GM19238 (cell line): ENCODE data around the gene TMEM213.
"Not testable (repeated sequence)": the region's sequence is repeated elsewhere in the genome, so short reads cannot be mapped to it uniquely, and the experiment has no call there.

Experiments used
- DNase-seq: peaks from one replicate; pipeline ENCODE4 v3.0.0; 2011; ENCODE audit warnings: low spot score; ENCODE audit not compliant: insufficient read length

TMEM213 gene

DNA sequence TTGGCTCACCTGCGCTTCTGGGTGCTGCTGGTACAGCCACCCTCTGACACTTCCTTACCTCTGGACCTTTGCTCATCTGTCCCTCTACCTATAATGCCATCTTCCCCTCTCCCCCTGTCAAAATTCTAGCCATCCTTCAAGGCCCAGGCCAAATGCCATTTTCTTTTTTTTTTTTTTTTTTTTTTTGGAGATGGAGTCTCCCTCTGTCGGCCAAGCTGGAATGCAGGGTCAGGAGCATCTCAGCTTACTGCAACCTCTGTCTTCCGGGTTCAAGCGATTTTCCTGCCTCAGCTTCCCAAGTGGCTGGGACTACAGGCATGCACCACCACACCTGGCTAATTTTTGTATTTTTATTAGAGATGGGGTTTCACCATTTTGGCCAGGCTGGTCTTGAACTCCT, 748 bp upstream of the TMEM213 start:
- not testable (repeated sequence) for DNase-seq

- no peak for DNase-seq
Measured at GRCh38 chr7:138798836-138799235, 1.0 kb downstream of the TMEM213 start.

DNA sequence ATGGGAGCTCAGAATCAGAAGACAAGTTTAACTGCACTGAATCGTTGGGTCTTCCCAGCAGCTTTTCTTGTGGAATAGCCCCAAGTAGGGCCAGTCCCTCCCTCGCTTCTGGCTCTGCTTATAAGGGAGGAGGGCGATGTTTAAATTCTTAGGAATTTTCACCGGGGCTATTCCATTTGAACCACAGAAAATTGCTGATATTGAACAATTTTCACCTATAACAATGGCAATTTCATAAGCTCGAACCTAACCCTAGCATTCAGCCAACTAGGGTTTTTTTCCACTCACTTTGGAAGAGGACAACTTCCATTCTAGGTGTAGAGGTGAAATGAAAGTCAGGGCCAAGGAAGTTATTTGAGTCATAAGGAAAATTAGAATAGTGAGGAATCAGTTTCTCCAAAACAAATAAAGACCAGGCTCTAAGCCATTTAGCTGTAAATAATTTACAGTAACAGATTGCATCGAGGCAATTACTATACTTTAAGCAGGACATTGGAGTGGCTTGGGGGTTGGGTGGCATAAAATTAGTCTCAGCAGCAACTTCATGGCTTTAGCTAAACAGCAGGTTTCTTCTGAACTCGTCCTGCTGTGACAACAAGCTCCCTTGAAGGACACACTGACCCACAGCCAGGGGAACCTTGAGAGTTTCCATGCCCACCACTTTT, 1.7 kb downstream of the TMEM213 start:
- DNase-seq, result no peak

DNA sequence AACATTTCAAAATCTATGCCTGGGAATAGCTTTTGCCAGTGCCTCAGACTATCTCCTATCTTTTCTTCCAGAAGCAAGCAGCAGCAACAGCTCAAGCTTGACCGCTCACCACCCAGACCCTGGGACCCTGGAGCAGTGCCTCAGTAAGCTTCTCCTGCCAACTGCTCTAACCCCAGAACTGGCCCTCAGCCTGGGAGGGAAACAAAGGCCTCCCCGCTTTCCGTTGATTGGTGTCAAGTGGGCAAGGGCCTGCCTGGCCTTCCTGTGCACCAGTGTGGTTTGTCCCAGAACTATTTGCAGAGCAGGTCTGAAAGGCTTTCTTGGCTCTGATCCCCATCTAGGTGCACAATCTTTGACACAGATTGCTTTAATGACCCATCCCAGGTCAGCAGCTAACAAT, 3.5 kb downstream of the TMEM213 start:
- no peak for DNase-seq

DNA sequence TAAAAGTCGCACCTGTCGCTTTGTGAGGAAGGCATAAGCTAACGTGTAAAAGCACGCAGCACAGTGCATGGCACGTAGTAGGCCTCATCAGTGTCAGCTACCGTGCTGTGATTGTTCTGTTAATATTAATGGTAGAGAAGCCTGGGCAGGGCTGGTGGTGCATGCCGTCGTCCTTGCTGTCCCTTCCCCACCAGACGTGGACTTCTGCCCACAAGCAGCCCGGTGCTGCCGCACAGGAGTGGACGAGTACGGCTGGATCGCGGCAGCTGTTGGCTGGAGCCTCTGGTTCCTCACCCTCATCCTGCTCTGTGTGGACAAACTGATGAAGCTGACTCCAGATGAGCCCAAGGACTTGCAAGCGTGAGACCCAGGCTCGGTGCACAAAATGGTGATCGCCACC, 4.9 kb downstream of the TMEM213 start:
- no peak for DNase-seq

- DNase-seq, result no peak
Measured at GRCh38 chr7:138804618-138805017, 6.8 kb downstream of the TMEM213 start.

- DNase-seq, result no peak
Measured at GRCh38 chr7:138809346-138809745, 11.6 kb downstream of the TMEM213 start.

GRCh38 chr7:138811327-138811726, 13.5 kb downstream of the TMEM213 start:
- not testable (repeated sequence) for DNase-seq

GRCh38 chr7:138813945-138814344, 16.2 kb downstream of the TMEM213 start:
- DNase-seq, result no peak

- no peak for DNase-seq
Measured at GRCh38 chr7:138814816-138815332, 17.1 kb downstream of the TMEM213 start.

- DNase-seq, result no peak
Measured at GRCh38 chr7:138816650-138817049, 18.9 kb downstream of the TMEM213 start.

DNA sequence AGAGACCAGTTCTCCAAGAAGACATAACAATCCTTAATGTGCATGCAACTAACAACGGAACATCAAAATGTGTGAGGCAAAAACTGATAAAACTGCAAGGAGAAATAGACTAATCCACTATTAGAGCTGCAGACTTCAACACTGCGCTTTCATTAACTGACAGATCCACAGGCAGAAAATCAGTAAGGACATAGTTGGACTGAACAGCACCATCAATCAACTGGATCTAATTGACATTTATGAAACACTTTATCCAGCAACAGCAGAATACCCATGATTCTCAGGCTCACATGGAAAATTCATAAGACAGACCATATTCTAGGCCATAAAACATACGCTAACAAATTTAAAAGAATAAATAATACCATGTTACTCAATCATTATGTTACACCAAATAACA, 21.8 kb downstream of the TMEM213 start:
- no peak for DNase-seq

DNA sequence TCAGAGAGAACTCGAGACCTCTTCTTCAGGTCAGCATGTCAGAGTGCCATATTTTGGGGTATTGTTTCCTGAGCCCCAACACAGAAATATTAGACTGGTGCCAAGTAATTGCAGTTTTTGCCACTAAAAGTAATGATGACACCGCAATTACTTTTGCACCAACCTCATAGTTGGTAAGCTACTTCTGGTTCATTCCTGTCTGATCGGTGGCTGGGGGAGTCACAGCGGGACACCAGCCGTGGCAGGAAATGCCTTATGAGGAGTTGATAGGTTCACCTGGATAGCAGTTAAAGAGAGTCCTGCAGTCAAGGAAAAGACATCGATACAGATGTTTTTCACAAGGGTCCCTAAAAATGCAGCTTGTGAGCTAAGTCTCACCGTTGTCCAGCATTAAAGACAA, 24.1 kb downstream of the TMEM213 start:
- DNase-seq, result no peak

GRCh38 chr7:138822867-138823535, 25.2 kb downstream of the TMEM213 start:
- DNase-seq, result no peak

- no peak for DNase-seq
Measured at GRCh38 chr7:138825049-138825721, 27.4 kb downstream of the TMEM213 start.

DNA sequence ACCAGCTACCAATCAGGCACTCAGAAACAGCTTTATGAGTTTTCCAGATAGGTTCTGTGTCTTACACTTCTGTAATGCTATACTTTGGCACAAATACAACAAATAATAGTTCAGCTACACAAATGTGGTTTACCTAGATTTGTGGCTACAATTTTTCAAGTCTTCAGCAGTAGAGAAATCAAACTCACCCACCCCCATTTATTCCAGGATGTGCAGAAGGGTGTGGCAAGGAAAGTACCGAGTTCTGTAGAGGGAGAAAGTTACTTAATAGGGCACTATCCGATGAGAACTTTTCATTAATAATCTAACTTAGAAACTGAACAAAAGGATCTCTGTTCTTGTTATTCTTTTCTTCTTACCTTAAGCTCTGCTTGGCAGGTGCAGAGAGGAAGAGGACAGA, 30.5 kb downstream of the TMEM213 start:
- DNase-seq, result no peak

- no peak for DNase-seq
Measured at GRCh38 chr7:138829335-138829734, 31.5 kb downstream of the TMEM213 start.

DNA sequence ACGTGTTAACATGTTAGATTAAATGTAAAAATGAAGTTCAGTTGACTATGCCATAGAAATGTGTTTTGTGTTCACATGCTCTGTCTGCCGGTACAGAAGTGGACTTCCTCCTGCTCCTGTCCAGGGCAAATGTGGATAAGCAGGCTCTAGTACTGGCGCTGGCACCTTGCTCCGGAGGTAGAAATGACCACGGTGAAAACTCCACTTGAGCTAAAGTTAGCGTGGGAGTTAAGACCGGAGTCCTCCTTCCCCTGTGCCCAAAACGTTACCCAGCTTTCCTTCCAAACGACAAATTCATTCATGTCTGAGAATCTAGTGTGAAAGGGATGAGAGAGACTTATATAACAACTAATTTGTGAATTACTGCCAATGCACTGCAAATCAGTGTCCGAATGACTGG, 35.2 kb downstream of the TMEM213 start:
- DNase-seq, result no peak

DNA sequence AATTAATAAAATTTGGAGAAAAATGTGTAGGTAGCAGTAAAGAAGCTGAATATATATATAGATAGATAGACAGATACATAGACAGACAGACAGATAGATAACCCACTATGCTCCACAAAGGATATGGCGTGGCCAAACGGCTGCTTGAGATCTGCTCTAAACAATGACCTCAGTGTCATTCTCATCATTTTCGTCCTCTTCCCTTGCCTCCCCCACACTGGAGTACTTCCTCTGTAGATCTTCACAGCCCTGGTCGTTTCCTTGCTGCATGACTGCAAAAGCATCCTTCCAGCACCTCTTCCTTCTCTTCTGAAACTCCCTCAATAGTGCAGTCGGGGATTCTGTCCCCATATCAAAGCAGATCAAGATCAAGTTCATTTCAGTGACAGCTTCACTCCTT, 35.8 kb downstream of the TMEM213 start:
- no peak for DNase-seq

- no peak for DNase-seq
Measured at GRCh38 chr7:138834583-138834982, 36.8 kb downstream of the TMEM213 start.

DNA sequence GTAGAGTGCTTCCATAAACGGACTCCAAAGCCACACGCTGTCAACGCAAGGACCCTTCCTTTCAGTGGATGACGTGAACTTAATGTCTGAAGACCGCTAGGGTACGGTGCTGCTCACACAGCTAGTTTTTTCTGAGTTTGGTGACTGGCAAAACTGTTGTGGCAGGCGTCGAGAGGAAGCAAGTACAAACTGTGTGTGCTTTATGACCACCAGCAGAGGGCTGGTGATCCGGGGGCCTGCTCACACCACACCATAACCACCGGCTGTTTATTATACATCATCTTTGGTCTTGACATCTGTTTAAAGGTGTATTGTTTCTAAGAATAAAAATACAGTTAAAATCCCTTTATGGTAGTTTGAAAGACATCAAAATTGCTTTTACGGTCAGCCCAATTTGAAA, 37.3 kb downstream of the TMEM213 start:
- no peak for DNase-seq

GRCh38 chr7:138837627-138838026, 39.8 kb downstream of the TMEM213 start:
- DNase-seq, result no peak
